Measurements from ENCODE around the gene PLPP3. TPM values are rescaled to one million over a fixed set of nuclear protein-coding genes. Genes with fewer than 3 reads are reported as not detected.

PLPP3 gene
- total and polyA plus RNA-seq, 9 of the 15 experiments (the other 6 are each of a cell fraction or from before 2014, with no cell fraction given) = 0.07 to 0.54 (median 0.20) TPM

- TF ChIP-seq SMC3 (conservative IDR thresholded peaks at IDR 0.05; ENCODE audit: insufficient read depth, low read depth, low read length) = peak; percentile 74
- no peak for TF ChIP-seq ZNF436 (CRISPR knock-in tag; IDR thresholded peaks at IDR 0.05)
- TF ChIP-seq DEAF1 (CRISPR knock-in tag; IDR thresholded peaks at IDR 0.05) = peak; percentile 82
- peak in 1 of 3 experiments; percentile 53 for TF ChIP-seq YY1 (IDR thresholded peaks at IDR 0.05; ENCODE audit: borderline replicate concordance in 1 of 3, control insufficient read depth in 1 of 3, extremely low read depth in 1 of 3, insufficient read depth in 3 of 3, insufficient read length in 1 of 3, insufficient replicate concordance in 2 of 3, low read depth in 1 of 3, low read length in 2 of 3)
These were observed 5.7 kb upstream of the PLPP3 start (continued) for GRCh38 chr1:56584910-56585528.

GRCh38 chr1:56583957-56584468, 4.7 kb upstream of the PLPP3 start:
- FAIRE-seq = no peak
- in situ Hi-C loops (cut with MboI) = loop anchor here (10.0 to 25.0 kb wide), 3 partner anchors 1197 to 1447 kb away; no protein-coding TSS in a partner anchor

More at GRCh38 chr1:56583957-56584468, 4.7 kb upstream of the PLPP3 start:
- H3K4me3 ChIP-seq = no peak overlapping the region
- H3K36me3 ChIP-seq (ENCODE audit: control insufficient read depth, insufficient read depth, low read length) = no peaks in the 10 kb centered on the region
- H3K4me1 ChIP-seq (replicated peaks in 1 of 2; ENCODE audit: control insufficient read depth in 2 of 2, insufficient read depth in 2 of 2, low read length in 2 of 2) = peaks cover 0 to 4% of the 10 kb centered on the region in 2 experiments; a peak in 1 of 5 replicates
- no peaks in the 10 kb centered on the region for H3K79me2 ChIP-seq (ENCODE audit: control insufficient read depth, insufficient read depth, low read length)
- TF ChIP-seq FOSL1 (tag; conservative IDR thresholded peaks at IDR 0.05) (no peak), RBM25 (IDR thresholded peaks at IDR 0.05; ENCODE audit: low read depth, low read length, severe bottlenecking) (peak; percentile 65)
- ATAC-seq (no peak), DNase-seq (ENCODE audit: extremely low read depth in 1 of 4, low spot score in 3 of 4) (no peak)
- 0% methylated on average over 2 of the region's 2 CpGs for WGBS (ENCODE audit: insufficient coverage, low coverage, missing lambda C conversion rate)
- intact Hi-C loops (cut with micrococcal nuclease) = loop anchor here (2.0 to 10.0 kb wide), 4 partner anchors 175 to 1299 kb away; no protein-coding TSS in a partner anchor
- H3K9ac ChIP-seq (ENCODE audit: insufficient read depth in 1 of 2, low read depth in 2 of 2, low read length in 2 of 2) = no peak overlapping the region
- H3K9me3 ChIP-seq (replicated peaks; ENCODE audit: control insufficient read depth, insufficient read depth, low read depth, low read length) = no peaks in the 10 kb centered on the region
- peaks cover 2 to 4% of the 10 kb centered on the region in 2 experiments; a peak in 3 of 5 replicates for H3K27me3 ChIP-seq (ENCODE audit: control insufficient read depth in 2 of 2, insufficient read depth in 2 of 2, low read length in 2 of 2)
- BruUV-seq (replicated peaks) = no TSS peak
- ChIA-PET CTCF (ENCODE audit: low intra/inter-chr PET ratio) (interaction anchor here (0.6 to 1.6 kb wide), 3 partner anchors 172 to 1300 kb away, joined by 4 to 5 read pairs (median 4); no protein-coding TSS in a partner anchor), POLR2A (no interaction called here)
- no peaks in the 10 kb centered on the region for H4K20me1 ChIP-seq (replicated peaks; ENCODE audit: control insufficient read depth, insufficient read depth, low read length)
- H2AFZ ChIP-seq (ENCODE audit: low read depth, low read length) = no peak overlapping the region
- no peak overlapping the region for H3K27ac ChIP-seq (ENCODE audit: extremely low read depth, low read depth, low read length)
- no peak overlapping the region for H3K4me2 ChIP-seq (ENCODE audit: insufficient read depth, low read length)
- no peaks in the 10 kb centered on the region for H3K9me1 ChIP-seq (ENCODE audit: control insufficient read depth, insufficient read depth, low read length)
